ELF-1 (cell line): Measurements from ENCODE around the gene GAB2.

Source experiments
- DNase-seq: peaks from one replicate; pipeline ENCODE4 v3.0.0-alpha.2; 2016; ENCODE audit warnings: low read depth, low spot score

Gene GAB2

GRCh38 chr11:78221396-78222315 lies 196.0 kb downstream of the GAB2 start:
- DNase-seq = no peak

- DNase-seq = no peak
Observed at GRCh38 chr11:78220218-78221157, 197.1 kb downstream of the GAB2 start.

- DNase-seq = no peak
Observed at GRCh38 chr11:78219493-78220217, 198.0 kb downstream of the GAB2 start.

- DNase-seq = no peak
Observed at GRCh38 chr11:78218707-78219492, 198.7 kb downstream of the GAB2 start.

- no peak for DNase-seq
Observed at GRCh38 chr11:78217650-78218541, 199.7 kb downstream of the GAB2 start.

GRCh38 chr11:78216571-78217287 lies 200.9 kb downstream of the GAB2 start:
- no peak for DNase-seq

- no peak for DNase-seq
Observed at GRCh38 chr11:78216021-78216420, 201.6 kb downstream of the GAB2 start.

GRCh38 chr11:78214331-78215194 lies 203.1 kb downstream of the GAB2 start:
- DNase-seq = no peak

GRCh38 chr11:78213526-78214330 lies 203.9 kb downstream of the GAB2 start:
- DNase-seq = no peak

GRCh38 chr11:78212586-78213371 lies 204.8 kb downstream of the GAB2 start:
- no peak for DNase-seq

GRCh38 chr11:78211565-78211964 lies 206.1 kb downstream of the GAB2 start:
- DNase-seq = no peak

GRCh38 chr11:78210000-78210608 lies 207.5 kb downstream of the GAB2 start:
- no peak for DNase-seq

- no peak for DNase-seq
Observed at GRCh38 chr11:78209478-78209877, 208.1 kb downstream of the GAB2 start.

- DNase-seq = no peak
Observed at GRCh38 chr11:78208257-78209165, 209.1 kb downstream of the GAB2 start.
